Cardiac muscle cell (in vitro differentiated cells and primary cell): ENCODE data around the gene OR52D1. TPM values are rescaled to one million over a fixed set of nuclear protein-coding genes. Genes with fewer than 3 reads are reported as not detected.

Source experiments
- DNase-seq, 2 donors: peaks; one replicate each; pipeline versions ENCODE4 v3.0.0 to v3.0.0-alpha.2; 2010 to 2017; ENCODE audit warnings: low read depth in 1 of 2, low spot score in 1 of 2
- H3K27ac ChIP-seq: fragments of 200-600 bp; sonication (generic); 2 replicates; pipeline ENCODE4 v1.5.1; 2016
- H3K27me3 ChIP-seq: fragments of 200-600 bp; sonication (generic); 2 replicates; pipeline ENCODE4 v1.6.0; 2016; ENCODE audit warnings: control low read depth
- H3K36me3 ChIP-seq: fragments of 200-600 bp; sonication (generic); 2 replicates; pipeline ENCODE4 v1.5.1; 2016; ENCODE audit warnings: control low read depth
- H3K4me1 ChIP-seq: fragments of 200-600 bp; sonication (generic); 2 replicates; pipeline ENCODE4 v1.8.1; 2017; ENCODE audit warnings: low read depth, mild to moderate bottlenecking, mixed run types
- H3K4me3 ChIP-seq: fragments of 200-600 bp; sonication (generic); 2 replicates; pipeline ENCODE4 v1.5.1; 2016; ENCODE audit warnings: mild to moderate bottlenecking
- H3K9me3 ChIP-seq: fragments of 200-600 bp; sonication (generic); 2 replicates; pipeline ENCODE4 v1.5.1; 2017; ENCODE audit warnings: low read depth, mild to moderate bottlenecking, control low read depth
- polyA plus RNA-seq: library from polyadenylated mRNA; unstranded; fragments of >200 nt; fragmentation: Nextera tagmentation; extraction: Ambion mirVana; gene quantifications from 2 replicates; pipeline ENCODE4 v1.2.1, GENCODE V29; 2016
- total RNA-seq: library from RNA; depleted of rRNA; stranded (reverse); fragments of >200 nt; gene quantifications from 2 replicates; pipeline ENCODE4 v1.2.3, GENCODE V29; 2016
- TF ChIP-seq, protein P1 (sequence below): IDR thresholded peaks from 2 replicates; pipeline ENCODE4 v1.5.1; 2012; ENCODE audit warnings: low read depth, mild to moderate bottlenecking, low read length

OR52D1 gene
- not detected in 2 replicates for total RNA-seq
- 0.82 TPM in 1 of 2 replicates, not detected in the other for polyA plus RNA-seq

DNA sequence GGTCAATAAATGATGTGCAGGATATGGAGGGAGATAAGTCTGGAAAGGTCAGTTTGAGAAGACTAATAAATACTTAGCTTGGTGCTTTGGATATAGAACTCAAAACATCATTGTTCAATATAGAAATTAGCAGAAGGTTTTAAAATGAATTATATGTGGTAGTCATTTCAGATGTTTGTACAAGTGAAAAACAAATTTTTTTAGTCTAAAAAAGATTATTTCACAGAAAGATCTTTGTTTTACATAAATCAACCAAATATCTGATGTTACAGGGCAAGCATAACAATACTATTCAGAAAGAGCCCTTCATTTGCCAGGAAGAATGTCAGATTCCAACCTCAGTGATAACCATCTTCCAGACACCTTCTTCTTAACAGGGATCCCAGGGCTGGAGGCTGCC lies at the start of gene OR52D1:
Gene OR52D1 (plus strand): TSS at position 301 of the 400 bp plus-strand sequence. CDS start 22 bp downstream, at position 323.
- TF ChIP-seq, protein P1, sequence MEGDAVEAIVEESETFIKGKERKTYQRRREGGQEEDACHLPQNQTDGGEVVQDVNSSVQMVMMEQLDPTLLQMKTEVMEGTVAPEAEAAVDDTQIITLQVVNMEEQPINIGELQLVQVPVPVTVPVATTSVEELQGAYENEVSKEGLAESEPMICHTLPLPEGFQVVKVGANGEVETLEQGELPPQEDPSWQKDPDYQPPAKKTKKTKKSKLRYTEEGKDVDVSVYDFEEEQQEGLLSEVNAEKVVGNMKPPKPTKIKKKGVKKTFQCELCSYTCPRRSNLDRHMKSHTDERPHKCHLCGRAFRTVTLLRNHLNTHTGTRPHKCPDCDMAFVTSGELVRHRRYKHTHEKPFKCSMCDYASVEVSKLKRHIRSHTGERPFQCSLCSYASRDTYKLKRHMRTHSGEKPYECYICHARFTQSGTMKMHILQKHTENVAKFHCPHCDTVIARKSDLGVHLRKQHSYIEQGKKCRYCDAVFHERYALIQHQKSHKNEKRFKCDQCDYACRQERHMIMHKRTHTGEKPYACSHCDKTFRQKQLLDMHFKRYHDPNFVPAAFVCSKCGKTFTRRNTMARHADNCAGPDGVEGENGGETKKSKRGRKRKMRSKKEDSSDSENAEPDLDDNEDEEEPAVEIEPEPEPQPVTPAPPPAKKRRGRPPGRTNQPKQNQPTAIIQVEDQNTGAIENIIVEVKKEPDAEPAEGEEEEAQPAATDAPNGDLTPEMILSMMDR: no peak
- Histone ChIP-seq H3K27ac (no peak within 1 kb of the TSS), H3K4me1 (no peaks in the 10 kb centered on the region), H3K9me3 (no peaks in the 10 kb centered on the region), H3K27me3 (no peaks in the 10 kb centered on the region), H3K4me3 (no peak within 1 kb of the TSS), H3K36me3 (no peaks in the 10 kb centered on the region)
- no peak for DNase-seq

DNA sequence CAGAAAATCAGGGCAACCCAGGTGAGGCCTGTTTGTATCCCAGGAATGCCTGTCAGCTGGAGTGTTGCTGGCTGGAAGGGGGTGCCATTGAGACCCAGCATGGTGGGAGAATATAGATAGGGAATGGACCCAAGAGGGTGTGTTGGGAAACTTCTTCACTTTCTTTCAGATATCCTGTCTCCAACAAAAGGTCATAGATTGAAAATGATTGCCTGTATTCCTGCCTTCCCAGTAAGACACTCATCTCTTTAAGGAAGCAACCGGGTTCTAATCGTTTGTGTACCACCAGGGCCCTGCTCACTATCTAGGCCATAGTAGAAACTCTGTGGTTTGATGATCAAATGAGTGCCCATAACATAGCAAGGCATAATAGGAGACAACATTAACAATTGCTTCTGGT lies 47.1 kb upstream of the OR52D1 start, which contains the start of gene OR51I1:
Gene OR51I1 (minus strand): TSS at position 101 of the 400 bp plus-strand sequence. CDS start 0 bp downstream, at position 101.
- TF ChIP-seq, protein P1: no peak
- no peak for DNase-seq
- Histone ChIP-seq H3K27ac (no peak within 1 kb of the TSS), H3K27me3 (no peaks in the 10 kb centered on the region), H3K4me3 (no peak within 1 kb of the TSS), H3K36me3 (no peaks in the 10 kb centered on the region), H3K4me1 (no peaks in the 10 kb centered on the region), H3K9me3 (no peaks in the 10 kb centered on the region)

DNA sequence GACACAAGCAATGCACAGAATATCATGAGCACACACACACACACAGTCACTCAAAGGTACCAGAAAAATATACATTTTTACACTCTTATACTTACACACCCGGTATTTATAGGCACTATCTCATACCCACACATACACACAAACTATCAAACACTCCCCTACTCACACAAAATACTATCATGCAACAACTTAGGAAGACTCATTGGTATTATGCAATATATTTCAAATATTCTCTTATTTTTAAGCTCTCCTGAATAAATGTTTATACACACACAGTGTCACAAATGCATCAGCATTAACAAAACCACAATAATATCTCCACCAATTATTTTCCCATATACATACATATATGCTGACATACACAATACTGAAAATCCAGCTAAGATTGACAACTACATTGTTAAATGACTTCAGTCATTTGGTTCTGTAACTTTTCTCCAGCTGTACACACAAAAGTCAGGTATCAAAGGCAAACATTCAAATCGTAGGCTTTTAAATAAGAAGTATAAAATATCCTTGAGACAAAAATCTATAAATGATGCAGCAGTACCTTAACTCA lies 44.6 kb upstream of the OR52D1 start:
- Histone ChIP-seq H3K27ac (no peak overlapping the region), H3K27me3 (no peaks in the 10 kb centered on the region), H3K9me3 (no peaks in the 10 kb centered on the region), H3K36me3 (no peaks in the 10 kb centered on the region), H3K4me3 (no peak overlapping the region), H3K4me1 (no peaks in the 10 kb centered on the region)
- no peak for DNase-seq
- TF ChIP-seq, protein P1: no peak

DNA sequence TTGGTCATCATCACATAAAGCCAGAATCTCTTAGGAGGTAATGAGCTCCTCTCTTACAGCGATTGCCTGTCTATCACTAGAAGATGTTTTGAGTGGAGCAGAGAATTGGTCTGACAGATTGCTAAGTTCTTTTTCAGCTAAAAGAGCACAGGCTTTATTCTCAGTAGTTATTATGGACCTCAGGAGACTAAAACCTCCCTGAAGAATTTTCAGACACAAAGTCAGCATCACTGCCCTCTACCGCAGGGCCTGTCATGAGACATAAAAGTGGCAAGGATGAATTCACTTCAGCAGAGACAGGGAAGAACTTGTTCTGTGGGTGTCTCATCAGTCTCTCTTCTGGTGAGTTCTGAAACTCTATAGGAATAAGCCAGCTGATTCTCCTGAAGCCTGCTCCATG lies 39.5 kb upstream of the OR52D1 start, which contains the start of gene OR51I2:
Gene OR51I2 (plus strand): TSS at position 301 of the 400 bp plus-strand sequence. CDS start 4,166 bp downstream, outside the sequence.
- no peak within 1 kb of the TSS for H3K27ac ChIP-seq
- no peaks in the 10 kb centered on the region for H3K36me3 ChIP-seq
- TF ChIP-seq, protein P1: no peak
- H3K27me3 ChIP-seq: no peaks in the 10 kb centered on the region
- H3K4me3 ChIP-seq: no peak within 1 kb of the TSS
- DNase-seq: no peak
- H3K4me1 ChIP-seq: no peaks in the 10 kb centered on the region
- no peaks in the 10 kb centered on the region for H3K9me3 ChIP-seq

DNA sequence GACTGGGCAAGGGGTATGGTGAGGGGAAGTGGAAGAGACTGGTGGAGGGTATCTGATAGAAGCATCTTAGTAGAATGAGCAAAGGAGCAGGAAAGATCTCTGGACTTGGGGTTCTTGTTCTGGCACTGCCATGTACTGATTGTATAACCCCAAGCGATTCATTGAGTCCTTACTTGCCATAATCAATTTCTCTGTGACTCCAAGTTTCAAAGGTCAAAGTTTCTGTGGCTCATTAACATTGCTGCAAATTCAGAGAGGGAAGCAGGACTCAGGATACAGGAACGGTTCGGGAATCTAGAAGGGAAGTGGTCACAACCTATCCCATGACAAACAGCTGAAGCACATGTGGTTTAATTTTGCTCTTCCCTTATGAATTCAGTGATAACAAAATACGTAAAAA lies 39.1 kb upstream of the OR52D1 start:
- H3K4me3 ChIP-seq: no peak overlapping the region
- H3K9me3 ChIP-seq: no peaks in the 10 kb centered on the region
- TF ChIP-seq, protein P1: no peak
- H3K27me3 ChIP-seq: no peaks in the 10 kb centered on the region
- no peak for DNase-seq
- no peak overlapping the region for H3K27ac ChIP-seq
- H3K36me3 ChIP-seq: no peaks in the 10 kb centered on the region
- no peaks in the 10 kb centered on the region for H3K4me1 ChIP-seq
